NCI-H2029 treated with DMSO at 0.1 percent for 48 hours (cell line): Measurements from ENCODE around the gene TCP10L.
"Not testable (repeated sequence)": the region's sequence is repeated elsewhere in the genome, so short reads cannot be mapped to it uniquely, and the experiment has no call there.

Source experiments
- DNase-seq: peaks from one replicate; lab custom pipeline; 2025; lab: John Stamatoyannopoulos, UW

Gene TCP10L

DNA sequence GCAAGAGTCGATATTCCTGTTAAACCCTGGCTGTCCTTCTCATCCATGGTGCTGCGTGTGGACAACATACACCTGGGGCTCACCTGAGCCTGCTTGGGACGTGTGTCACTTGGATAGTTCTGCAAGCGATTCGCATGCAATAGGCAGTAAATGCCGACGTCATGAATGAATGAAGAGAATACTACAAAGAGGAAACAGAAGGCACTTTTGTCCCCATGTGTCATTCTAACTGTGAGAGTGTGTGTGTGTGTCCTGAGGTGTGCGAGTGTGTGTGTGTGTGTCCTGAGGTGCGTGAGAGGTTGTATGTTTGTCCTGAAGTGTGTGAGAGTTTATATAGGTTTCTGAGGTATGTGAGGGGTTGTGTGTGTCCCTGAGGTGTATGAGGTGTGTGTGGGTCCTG, 647 bp upstream of the TCP10L start:
- DNase-seq, result no peak

DNA sequence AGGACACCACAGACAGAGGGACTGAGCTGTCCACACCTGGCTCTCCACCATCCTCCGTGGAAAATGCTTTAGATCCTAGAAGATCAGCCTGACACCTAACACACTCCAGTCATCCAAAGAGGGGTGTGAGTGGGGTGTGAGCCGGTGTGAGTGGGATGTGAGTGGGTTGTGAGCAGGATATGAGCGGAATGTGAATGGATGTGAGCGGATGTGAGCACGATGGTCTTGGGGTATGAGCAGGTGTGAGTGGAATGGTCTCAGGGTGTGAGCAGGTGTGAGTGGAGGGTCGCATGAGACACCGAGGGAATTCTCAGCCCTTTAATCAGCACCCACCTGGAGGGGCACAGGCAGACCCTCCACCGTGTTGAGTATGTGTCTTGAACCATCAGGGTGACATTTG, 851 bp downstream of the TCP10L start:
- DNase-seq, result no peak

DNA sequence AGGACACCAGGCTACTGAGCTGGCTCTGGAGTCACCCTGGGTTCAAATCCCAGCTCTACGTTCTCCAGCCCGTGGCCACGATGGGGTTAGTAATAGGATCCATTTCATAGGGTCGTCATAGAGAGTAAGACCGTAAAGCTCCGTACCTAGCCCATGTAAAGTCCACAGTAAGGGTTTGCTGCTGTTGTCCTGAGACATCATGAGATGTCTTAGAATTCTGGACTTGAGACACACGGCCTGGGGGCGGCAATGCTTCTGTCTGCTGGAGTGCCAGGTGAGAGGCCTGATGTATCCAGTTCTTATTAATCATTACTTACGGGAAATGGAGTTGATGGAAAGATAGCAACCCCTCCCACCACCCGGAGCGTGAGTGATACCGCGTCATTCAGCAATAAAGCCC, 3.6 kb downstream of the TCP10L start:
- DNase-seq, result no peak

DNA sequence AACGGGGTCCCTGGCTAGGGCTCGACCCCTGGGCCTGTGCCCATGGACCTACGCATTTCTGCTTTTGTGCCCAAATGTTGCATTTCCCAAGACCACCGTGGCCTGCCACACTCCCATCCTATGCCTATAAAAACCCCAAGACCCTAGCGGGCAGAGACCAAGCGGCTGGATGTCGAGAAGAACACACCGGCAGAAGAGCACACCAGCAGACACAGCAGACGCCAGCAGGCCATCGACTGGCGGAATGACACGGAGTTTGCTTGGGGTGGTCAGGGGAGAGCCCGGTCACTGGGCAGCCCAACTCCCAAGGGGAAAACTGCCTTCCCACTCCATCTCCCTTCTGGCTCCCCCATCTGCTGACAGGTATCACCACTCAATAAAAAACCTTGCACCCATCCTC, 4.4 kb downstream of the TCP10L start:
- no peak for DNase-seq

DNA sequence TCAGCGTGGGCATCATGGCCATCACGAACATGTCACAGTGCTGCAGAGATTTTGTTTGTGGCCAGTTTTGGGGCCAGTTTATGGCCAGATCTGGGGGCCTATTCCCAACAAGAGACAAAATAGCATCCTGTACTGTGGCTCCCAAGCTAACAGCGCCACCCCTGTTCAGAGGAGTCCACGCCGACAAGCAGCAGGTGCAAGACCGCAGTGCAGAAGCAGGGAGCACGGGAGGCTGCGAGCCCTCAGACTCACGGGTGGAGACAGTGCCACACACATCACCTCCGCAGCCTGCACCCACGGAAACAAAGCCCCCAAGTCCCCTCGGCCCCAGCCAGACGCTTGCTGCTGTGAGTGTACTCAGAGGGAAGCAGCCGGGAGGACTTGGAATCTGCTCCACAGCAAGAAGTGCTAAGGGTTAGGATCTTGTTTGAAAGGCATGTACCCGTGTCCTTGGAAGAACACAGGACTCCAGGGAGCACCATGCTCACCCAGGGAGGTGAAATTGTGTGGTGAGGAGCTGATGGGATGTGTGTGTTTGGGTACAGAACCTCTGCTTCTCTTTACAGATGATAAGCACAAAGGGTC, 7.1 kb downstream of the TCP10L start:
- DNase-seq, result no peak

DNA sequence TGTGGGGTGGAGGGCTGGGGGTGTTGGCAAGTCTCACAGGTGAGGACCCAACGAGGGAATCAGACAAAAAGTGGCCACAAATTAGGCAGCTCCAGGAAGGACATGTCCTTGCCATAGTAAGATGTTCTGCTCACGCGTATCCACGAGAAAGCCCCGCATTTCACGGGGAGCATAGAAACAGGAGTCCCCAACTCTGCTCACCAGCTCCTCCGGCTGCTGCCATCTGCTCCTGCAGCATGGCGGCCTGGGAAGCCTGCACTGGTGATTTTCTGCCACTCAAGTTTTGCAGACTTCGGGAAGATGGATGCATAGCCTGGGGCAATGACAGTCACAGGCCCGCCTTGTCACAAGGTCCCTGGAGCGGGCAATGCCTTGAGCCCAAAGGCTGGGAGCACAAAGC, 9.3 kb downstream of the TCP10L start:
- no peak for DNase-seq

DNA sequence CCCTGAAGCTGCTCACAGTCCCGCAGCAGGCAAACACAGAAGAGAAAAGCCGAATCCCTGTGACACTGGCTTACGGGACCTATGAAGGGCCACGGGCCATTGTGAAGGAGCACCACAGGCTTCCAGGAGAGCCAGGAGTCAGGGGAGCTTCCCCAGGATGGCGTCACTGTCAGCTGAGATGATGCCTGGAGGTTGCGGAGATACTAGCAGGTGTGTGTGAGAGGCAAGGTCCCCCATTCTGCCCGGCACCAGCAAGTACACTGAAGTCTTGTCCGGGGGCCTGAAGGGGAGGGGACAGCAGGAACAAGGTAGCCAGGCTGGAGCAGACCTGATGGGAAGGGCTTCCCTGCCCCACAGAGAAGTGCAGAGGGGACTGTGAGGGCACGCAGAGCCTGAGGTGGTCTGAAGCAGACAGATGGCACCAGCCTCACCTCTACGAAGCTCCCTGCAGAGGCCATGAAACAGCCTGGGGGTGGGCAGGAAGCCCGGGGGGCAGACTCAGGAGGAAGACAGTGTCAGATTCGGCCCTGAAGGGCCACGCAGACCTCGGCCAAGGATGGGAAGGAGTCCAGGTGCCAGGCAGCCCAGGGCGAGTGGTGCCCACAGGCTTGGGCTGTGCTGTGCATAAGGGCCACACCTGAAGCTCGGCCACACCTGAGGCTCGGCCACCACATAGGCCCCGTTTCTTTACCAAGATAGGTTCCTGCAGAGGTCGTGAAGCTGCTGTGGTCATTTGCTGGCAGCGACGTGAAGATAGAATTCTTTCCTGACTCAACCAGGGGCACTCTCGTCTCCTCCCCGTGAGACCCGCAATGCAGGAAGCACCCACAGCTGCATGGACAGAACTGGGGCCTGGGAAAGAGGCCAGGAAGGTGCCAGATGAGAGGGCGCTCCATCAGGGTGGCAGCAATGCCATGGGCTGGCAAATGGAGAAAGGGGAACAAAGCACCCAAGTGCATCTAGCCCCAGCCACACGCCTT, 10.1 kb downstream of the TCP10L start:
- no peak for DNase-seq

DNA sequence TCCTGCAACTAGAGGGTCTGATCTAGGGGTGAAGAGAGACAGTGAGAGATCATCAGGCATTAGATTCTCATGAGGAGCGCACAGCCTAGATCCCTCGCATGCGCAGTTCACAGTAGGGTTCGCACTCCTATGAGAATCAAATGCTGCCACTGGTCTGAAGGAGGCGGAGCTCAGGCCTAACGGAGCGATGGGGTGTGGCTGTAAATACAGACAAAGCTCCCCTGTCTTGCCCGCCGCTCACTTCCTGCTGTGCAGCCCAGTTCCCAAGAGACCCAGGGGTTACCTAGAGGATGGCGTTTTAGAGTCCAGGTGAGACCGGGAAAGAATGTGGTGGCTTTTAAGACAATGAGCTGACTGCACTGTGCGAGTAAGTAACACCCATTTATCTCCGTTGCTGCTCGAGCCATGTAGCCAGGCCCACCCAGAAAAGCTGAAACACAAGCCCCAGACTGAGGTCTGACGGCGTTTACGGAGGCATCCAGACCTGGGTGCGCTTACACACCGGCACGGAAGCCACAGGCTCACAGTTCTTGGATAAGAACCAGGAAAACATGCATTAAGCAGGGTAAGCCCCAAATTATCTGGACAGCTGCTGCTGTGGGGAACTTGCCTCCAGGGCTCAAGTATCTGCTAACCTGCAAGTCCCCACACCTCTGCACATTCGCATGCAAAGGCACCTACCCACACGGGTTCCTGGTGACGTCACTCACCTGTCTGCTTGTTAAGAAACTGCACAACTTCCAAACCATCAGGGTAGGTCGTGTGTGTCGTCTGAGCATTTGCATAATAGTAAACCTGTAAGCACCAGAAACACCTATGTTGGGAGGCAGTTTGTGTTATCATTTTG, 12.5 kb downstream of the TCP10L start:
- no peak for DNase-seq

GRCh38 chr21:32570456-32570855, 14.9 kb downstream of the TCP10L start:
- DNase-seq, result no peak

GRCh38 chr21:32569261-32570230, 15.8 kb downstream of the TCP10L start:
- DNase-seq, result peak; percentile 17

GRCh38 chr21:32567626-32568025, 17.7 kb downstream of the TCP10L start:
- no peak for DNase-seq

DNA sequence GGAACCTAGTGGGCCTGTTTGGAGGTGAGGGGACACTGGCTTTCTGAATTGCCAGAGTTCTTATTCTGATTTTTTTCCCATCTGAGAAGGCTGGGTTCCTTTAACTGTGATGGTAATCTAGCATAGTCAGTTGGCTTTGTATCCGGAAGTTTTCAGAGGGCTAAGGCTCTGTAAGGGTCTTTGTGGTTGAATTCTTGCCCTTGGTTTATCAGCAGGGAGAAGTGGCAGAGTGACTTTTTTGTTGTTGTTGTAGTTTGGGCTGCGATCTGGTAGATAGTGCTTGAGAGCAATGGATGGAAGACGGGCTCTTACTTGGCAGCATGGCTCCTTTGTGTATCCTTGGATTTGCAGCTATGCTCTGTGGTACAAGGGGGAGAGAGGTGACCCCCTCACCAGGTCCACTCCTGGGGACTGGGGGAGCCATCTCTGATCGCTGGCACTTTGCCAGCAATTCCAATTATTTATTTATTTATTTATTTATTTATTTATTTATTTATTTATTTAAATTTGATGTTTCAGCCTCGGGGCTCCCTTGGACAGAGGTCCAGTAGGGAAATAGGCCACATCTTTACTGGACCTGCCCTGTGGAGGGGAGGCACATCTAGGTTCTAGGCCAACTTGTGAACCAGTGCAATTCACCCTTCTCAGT, 18.5 kb downstream of the TCP10L start:
- no peak for DNase-seq

DNA sequence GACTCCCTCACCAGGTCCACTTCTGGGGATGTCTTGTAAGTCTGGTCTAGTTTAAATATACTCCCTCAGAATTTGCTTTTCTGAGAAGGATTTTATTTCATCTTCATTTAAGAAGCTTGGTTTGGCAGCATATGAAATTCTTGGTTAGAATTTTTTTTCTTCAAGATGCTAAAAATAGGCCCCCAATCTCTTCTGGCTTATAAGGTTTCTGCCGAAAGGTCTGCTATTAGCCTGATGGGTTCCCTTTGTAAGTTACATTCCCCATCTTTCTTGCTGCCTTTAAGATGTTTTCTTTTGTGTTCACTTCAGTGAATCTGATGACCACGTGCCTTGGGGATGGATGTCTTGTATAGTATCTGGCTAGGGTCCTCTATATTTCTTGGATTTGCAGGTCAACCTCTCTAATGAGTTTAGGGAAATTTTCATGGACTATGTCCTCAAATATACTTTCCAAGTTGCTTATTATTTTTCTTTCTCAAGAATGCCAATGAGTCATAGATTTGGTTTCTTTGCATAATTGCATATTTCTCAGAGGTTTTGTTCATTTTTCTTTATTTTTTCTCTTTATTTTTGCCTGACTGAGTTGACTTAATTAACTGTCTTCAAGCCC, 19.4 kb downstream of the TCP10L start:
- no peak for DNase-seq

- DNase-seq, result no peak
These were observed 22.4 kb downstream of the TCP10L start for GRCh38 chr21:32562915-32563314.

- DNase-seq, result no peak
These were observed 22.9 kb downstream of the TCP10L start for GRCh38 chr21:32562426-32562825.

GRCh38 chr21:32561476-32561875, 23.8 kb downstream of the TCP10L start:
- not testable (repeated sequence) for DNase-seq

DNA sequence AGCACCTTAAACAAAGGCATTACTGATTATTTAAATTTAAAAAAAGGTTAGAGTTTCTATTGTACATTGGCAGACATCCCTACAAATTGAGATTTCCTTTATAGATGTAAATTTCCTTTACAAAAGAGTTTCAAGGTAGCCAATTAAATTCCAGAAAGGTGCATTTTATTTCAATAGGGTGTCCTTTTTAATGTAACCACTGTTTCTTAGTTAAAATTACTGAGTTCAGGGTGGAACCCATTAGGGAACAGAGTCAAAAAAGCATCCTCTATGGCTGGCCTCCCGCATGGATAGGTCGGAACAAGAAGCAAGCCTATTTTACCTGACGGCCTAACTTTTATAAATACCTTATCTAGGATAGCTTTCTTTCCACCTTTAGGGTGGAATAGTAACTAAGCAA, 24.4 kb downstream of the TCP10L start:
- DNase-seq, result no peak

- no peak for DNase-seq
These were observed 26.2 kb downstream of the TCP10L start for GRCh38 chr21:32559006-32559610.

GRCh38 chr21:32558106-32558505, 27.2 kb downstream of the TCP10L start:
- DNase-seq, result no peak
